Mucosa of descending colon (tissue), 3 donors: ENCODE measurements around the gene DTD2. TPM values are rescaled to one million over a fixed set of nuclear protein-coding genes. Genes with fewer than 3 reads are reported as not detected.
"Not testable (repeated sequence)": the region's sequence is repeated elsewhere in the genome, so short reads cannot be mapped to it uniquely, and the experiment has no call there.

Experiments used
- ATAC-seq: fragments of 200-7000 bp; cut with Tn5 transposase; one replicate; pipeline ENCODE4 v1.9.1; 2020; ENCODE audit warnings: mild to moderate bottlenecking, moderate library complexity
- DNase-seq, 3 donors: peaks; one replicate each; pipeline ENCODE4 v3.0.0-alpha.2; 2020
- H3K36me3 ChIP-seq: fragments of 200-600 bp; one replicate; pipeline ENCODE4 v1.8.0; 2021; ENCODE audit warnings: low read depth, mild to moderate bottlenecking
- H3K4me1 ChIP-seq: fragments of 200-600 bp; one replicate; pipeline ENCODE4 v1.8.0; 2021; ENCODE audit warnings: low read depth, mild to moderate bottlenecking
- H3K4me3 ChIP-seq: fragments of 200-600 bp; one replicate; pipeline ENCODE4 v1.8.0; 2021; ENCODE audit warnings: mild to moderate bottlenecking
- H3K9me3 ChIP-seq: fragments of 200-600 bp; one replicate; pipeline ENCODE4 v1.8.0; 2021; ENCODE audit warnings: mild to moderate bottlenecking
- intact Hi-C, 2 donors: fragments of 100-400 bp; cut with DNase I in 1 of 2; cut with micrococcal nuclease in 1 of 2; formaldehyde crosslinking; loops; one replicate each; pipeline versions ENCODE4 v1.11.0 to v1.11.1; 2022; cut with DNase I, micrococcal nuclease
- total RNA-seq, 3 donors: library from RNA; stranded (reverse); fragmentation: NEBNext Ultra II Directional in 2 of 3; extraction: Animal tissue kit (Norgen Biotek cat#: 25700) in 2 of 3; gene quantifications; one replicate each; pipeline versions ENCODE4 v1.2.1 to v1.2.4, GENCODE V29; 2021 to 2023
- TF ChIP-seq, protein P1 (sequence below): fragments of 200-600 bp; IDR thresholded peaks from one replicate; pipeline ENCODE4 v1.8.0; 2022; ENCODE audit warnings: antibody characterized with exemption, mild to moderate bottlenecking
- donor health status: DM: no; HTN: no; CAD: no; lungs with moderate emphysema.
- donor health status: DM: no; HTN: no; CAD: no.
- donor health status: DM: no; HTN: yes; CAD: no.

DTD2 gene
- total RNA-seq, 3 donors from 2014 or later = 11.3 to 14.6 (median 13.4) TPM

GRCh38 chr14:31440280-31440679, 17.0 kb downstream of the DTD2 start:
- DNase-seq (no peak), ATAC-seq (no peak)
- TF ChIP-seq, protein P1, sequence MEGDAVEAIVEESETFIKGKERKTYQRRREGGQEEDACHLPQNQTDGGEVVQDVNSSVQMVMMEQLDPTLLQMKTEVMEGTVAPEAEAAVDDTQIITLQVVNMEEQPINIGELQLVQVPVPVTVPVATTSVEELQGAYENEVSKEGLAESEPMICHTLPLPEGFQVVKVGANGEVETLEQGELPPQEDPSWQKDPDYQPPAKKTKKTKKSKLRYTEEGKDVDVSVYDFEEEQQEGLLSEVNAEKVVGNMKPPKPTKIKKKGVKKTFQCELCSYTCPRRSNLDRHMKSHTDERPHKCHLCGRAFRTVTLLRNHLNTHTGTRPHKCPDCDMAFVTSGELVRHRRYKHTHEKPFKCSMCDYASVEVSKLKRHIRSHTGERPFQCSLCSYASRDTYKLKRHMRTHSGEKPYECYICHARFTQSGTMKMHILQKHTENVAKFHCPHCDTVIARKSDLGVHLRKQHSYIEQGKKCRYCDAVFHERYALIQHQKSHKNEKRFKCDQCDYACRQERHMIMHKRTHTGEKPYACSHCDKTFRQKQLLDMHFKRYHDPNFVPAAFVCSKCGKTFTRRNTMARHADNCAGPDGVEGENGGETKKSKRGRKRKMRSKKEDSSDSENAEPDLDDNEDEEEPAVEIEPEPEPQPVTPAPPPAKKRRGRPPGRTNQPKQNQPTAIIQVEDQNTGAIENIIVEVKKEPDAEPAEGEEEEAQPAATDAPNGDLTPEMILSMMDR = no peak
- Histone ChIP-seq H3K4me3 (no peak overlapping the region), H3K9me3 (no peaks in the 10 kb centered on the region), H3K36me3 (no peaks in the 10 kb centered on the region), H3K4me1 (no peaks in the 10 kb centered on the region)
- intact Hi-C loops = no loop called here

DNA sequence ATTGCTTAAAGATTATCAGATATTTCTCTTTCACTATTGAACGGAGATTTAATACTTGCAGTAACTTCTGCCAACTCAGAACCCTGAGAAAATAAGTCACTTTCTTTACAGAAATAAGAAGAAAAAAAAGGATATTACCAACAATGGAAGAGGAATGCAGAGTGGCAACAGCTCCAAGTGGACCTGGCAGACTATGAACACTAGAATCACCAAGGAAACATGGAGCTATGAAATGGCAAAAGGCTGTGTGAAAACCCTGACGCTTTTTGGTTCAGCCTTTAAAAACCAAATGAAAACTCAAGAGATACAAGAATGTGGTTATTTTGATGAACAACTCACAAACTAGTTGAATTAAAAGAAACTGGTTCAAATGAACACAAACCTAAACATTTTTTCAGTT, 17.7 kb downstream of the DTD2 start:
- H3K36me3 ChIP-seq = no peaks in the 10 kb centered on the region
- ATAC-seq (no peak), DNase-seq (no peak)
- H3K9me3 ChIP-seq = no peaks in the 10 kb centered on the region
- intact Hi-C loops = no loop called here
- no peak overlapping the region for H3K4me3 ChIP-seq
- TF ChIP-seq, protein P1 = no peak
- H3K4me1 ChIP-seq = no peaks in the 10 kb centered on the region

DNA sequence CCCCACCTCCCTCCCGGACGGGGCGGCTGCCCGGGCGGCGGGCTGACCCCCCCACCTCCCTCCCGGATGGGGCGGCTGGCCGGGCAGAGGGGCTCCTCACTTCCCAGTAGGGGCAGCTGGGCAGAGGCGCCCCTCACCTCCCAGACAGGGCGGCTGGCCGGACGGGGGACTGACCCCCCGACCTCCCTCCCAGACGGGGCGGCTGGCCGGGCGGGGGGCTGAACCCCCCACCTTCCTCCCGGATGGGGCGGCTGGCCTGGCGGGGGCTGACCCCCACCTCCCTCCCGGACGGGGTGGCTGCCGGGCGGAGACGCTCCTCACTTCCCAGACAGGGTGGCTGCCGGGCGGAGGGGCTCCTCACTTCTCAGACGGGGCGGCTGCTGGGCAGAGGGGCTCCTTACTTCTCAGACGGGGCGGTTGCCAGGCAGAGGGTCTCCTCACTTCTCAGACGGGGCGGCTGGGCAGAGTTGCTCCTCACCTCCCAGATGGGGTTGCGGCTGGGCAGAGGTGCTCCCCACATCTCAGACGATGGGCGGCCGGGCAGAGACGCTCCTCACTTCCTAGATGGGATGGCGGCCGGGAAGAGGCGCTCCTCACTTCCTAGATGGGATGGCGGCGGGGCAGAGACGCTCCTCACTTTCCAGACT, 20.1 kb downstream of the DTD2 start:
- H3K36me3 ChIP-seq, DNase-seq, intact Hi-C loops, ATAC-seq, H3K4me1 ChIP-seq, H3K4me3 ChIP-seq, H3K9me3 ChIP-seq: not testable (repeated sequence)

DNA sequence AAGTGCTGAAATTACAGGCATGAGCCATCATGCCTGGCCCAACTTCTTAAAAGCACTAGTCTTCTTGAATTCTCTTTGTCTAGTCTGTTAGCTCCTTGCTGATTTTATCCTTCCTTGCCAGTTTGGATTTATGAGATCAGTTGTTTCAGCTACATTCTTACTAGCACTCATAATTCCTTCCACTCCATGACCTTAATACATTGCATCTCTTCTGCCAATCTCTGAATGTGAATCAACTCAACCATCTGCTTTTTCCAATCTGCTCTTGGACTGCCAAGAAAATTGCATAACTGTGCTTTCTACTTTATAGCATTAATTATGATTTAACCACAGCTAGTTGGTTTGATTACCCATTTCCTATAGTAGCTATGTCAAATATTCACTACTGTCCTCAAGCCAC, 22.0 kb downstream of the DTD2 start:
- ATAC-seq (no peak), DNase-seq (no peak)
- intact Hi-C loops = no loop called here
- H3K4me1 ChIP-seq = no peaks in the 10 kb centered on the region
- H3K4me3 ChIP-seq = no peak overlapping the region
- TF ChIP-seq, protein P1 = no peak
- H3K36me3 ChIP-seq = no peaks in the 10 kb centered on the region
- H3K9me3 ChIP-seq = peaks cover 2% of the 10 kb centered on the region

DNA sequence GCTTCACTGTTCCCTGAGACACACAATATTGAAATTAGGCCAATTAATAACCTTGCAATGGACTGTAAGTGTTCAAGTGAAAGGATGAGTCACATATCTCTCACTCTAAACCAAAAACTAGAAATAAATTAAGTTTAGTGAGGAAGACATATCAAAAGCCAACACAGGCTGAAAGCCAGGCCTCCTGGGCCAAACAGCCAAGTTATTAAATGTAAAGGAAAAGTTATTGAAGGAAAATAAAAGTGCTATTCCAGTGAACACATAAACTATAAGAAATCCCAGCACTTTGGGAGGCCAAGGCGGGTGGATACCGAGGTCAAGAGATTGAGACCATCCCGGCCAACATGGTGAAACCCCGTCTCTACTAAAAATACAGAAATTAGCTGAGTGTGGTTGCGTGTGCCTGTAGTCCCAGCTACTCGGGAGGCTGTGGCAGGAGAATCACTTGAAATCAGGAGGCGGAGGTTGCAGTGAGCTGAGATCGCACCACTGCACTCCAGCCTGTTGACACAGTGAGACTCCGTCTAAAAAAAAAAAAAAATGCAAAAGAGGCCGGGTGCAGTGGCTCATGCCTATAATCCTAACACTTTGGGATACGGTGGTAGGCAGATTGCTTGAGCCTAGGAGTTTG, 26.6 kb downstream of the DTD2 start:
- ATAC-seq = no peak
- intact Hi-C loops = no loop called here
- no peak for DNase-seq
- no peak overlapping the region for H3K4me3 ChIP-seq
- no peaks in the 10 kb centered on the region for H3K36me3 ChIP-seq
- H3K9me3 ChIP-seq = peaks cover 2% of the 10 kb centered on the region
- no peaks in the 10 kb centered on the region for H3K4me1 ChIP-seq
- TF ChIP-seq, protein P1 = no peak

- intact Hi-C loops = no loop called here
- DNase-seq = no peak
- TF ChIP-seq, protein P1 = no peak
Observed at GRCh38 chr14:31429791-31430190, 27.5 kb downstream of the DTD2 start.

More at GRCh38 chr14:31429791-31430190, 27.5 kb downstream of the DTD2 start:
- no peak for ATAC-seq
- Histone ChIP-seq H3K4me1 (no peaks in the 10 kb centered on the region), H3K36me3 (no peaks in the 10 kb centered on the region), H3K4me3 (no peak overlapping the region), H3K9me3 (peaks cover 2% of the 10 kb centered on the region)
